COLO829 (cell line): ENCODE data around the gene ETHE1.
A peak's percentile ranks its signal among the peaks of the same experiment; 100 is the strongest.

Experiments
- DNase-seq: peaks from one replicate; pipeline ENCODE4 v3.0.0; 2012; ENCODE audit warnings: low spot score

The ETHE1 gene

DNA sequence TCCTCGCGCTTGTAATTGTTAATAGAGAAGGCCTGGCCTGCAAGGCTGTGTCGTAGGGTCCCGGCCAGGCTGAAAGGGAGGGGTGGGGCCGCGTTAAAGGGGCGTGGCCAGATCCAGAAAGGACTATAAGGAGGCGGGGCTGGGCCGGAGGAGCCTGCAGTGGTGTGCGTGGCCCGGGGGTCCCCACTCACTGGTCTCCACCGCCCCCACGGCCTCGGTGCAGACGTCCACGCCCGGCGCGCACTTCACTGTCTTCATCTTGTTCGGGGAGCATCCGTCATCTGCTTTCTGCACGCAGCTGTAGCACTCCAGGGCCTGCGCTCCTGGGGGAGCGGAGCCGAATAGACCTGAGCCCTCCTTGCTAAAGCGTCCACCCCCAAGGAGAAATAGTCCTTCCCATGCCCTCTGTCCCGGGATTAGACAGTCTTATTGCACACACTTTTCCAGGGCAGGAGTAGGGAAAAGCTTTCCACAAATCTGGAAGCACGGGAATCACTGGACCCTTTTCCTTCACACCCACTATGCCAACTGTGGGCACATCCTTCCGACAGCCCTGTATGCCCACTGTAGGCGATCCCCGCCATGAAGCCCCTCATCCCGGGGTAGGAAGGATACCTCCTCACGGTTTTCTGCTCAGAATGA lies 62.7 kb downstream of the ETHE1 start:
- DNase-seq: no peak

DNA sequence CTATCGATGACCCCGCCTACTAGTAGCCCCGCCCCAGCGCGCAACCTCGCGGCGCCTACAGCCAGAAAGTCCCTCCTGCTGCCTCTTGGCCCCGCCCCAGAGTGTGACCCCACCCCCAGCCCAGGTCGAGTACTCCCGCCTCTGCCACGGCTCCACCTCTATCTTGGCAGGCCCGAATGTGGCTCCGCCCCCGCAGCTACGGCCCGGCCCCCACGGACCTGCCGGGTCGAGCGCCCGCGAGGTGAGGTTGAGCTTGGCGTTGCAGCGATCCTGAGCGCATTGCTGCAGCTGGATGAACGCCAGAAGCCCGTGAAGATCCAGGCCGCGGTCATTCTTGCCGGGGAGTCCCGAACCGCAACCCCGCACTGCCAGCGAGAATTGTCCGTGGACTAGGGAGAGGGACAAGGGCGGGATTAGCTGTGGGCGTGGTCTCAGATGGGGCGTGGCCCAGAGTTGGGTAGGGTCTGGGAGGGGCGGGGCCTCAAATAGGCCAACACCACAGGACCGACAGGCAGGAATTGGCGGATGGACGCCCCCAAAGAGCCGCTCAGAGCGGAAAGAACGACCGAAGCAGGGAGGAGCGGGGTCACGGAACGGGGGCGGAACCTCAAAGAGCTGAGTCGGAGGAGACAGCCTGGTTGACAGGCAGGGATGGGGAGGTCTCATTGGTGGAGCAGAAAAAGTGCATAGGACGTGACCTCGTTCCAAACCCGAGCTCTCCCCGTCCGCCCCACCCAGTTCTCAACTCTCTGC lies 63.4 kb downstream of the ETHE1 start:
- peak; percentile 99 for DNase-seq

DNA sequence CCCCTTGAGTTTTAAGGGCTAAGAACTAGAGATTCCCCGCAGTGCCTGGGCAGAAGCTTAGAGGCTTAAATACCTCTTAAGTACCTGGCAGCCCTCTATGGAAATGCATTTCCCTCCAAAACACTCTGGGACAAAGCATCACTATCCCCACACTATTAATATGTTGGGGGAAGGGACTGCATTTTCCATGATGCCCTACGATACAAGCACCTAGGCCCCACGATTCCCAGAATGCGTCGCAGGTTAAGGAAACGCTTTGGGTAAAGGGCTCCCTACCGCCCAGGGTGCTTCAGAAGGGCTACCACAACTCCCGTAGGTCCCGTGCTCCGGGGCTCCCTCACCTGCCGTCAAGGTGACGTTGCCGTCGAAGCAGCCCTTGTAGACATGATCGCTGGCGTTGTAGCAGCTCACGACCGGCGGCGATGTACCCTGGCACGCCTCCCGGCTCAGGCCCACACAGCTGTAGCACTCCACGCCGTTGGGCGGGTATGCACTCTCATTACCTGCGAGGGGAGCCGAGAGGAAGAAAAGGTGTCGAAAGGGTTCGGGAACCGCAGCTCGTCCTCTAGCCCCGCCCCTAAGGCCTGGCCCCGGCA lies 64.1 kb downstream of the ETHE1 start:
- no peak for DNase-seq

DNA sequence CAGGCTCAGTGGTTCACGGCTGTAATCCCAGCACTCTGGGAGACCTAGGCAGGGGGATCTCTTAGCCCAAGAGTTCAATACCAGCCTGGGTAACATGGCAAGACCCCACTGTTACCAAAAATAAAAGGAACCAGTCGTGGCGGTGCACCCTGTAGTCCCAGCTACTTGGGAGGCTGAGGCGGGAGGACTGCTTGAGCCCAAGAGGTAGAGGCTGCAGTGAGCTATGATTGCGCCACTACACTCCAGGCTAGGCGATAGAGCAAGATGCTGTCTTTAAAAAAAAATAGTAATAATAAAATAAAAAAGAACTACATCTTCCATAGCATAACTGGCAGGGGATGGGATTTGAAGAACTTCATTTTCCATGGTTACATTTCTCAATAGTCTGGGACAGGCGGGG lies 64.6 kb downstream of the ETHE1 start:
- DNase-seq: no peak

DNA sequence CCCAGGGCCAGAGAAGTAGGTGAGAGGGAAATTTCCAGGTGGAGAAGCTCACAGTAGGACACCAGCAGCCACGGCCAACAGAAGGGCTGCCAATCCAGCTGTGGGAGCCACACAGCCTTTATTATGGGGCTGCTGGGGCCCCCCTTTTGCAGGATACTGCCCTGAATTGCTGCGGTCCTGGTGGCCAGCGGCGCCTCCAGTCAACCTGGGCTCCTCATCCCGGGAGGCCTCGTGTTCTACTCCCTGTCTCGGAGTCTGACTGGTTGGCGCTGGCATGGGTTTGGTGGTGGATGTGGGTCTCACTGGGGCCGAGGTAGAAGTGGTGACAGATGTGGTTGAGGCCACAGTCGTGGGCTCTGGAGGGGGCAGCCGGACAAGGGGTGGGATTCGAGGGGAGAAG lies 65.7 kb downstream of the ETHE1 start:
- DNase-seq: no peak

DNA sequence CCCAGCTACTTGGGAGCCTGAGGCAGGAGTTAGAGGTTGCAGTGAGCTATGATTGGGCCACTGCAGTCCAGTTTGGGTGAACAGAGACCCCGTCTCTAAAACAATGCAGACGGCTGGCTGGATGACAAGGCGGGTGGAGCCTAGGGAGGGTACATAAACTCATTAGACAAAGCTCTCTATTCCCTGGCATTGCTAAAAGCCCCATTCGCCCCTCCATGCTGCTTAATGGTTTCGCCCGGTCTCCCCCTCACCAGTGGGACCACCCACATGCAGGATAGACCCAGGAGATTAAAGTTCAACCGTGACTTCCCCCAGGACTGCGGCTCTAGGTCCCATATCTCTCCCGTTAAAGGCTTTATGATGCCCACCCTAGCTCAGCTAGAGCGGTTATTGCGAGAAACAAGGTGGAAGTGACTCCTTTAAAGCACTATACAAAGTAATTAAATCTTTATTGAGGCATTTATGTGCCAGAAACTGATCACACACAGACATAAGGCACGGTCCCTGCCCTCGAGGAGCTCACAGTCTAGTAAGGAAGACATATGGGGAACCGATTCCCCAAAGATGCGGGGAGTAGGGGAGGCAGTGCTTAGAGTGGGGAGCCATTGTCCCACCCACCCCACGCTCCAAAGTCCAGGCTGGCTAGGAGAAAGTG lies 66.5 kb downstream of the ETHE1 start:
- DNase-seq: no peak

DNA sequence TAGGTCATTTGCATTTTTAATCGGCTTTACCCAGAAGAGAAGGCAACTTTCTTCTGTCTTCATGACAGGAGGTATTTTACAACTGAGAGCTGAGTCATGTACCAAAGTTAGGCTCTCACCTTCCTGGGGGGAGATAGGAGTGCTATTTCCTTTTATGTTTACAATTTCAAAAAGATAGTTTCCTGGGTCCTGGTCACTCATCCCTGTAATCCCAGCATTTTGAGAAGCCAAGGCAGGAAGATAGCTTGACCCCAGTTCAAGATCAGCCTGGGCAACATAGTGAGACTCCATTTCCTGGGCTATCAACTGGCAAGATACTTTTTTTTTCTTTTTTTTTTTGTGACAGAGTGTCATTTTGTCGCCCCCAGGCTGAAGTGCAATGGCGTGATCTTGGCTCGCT lies 69.2 kb downstream of the ETHE1 start:
- DNase-seq: no peak
